CD8-positive, alpha-beta memory T cell (primary cell): Measurements from ENCODE around the gene SFRP4. TPM values are rescaled to one million over a fixed set of nuclear protein-coding genes. Genes with fewer than 3 reads are reported as not detected.

Source experiments
- CTCF ChIA-PET: fragments of 350-600 bp; sonication (Branson Sonifier 250); formaldehyde crosslinking; loops from one replicate; lab custom pipeline; 2021; ENCODE audit warnings: antibody characterized with exemption; lab: Charles Lee
- POLR2A ChIA-PET: fragments of 350-600 bp; sonication (Branson Sonifier 250); formaldehyde crosslinking; loops from one replicate; lab custom pipeline; 2021; ENCODE audit warnings: antibody characterized with exemption; lab: Charles Lee
- DNase-seq, 5 donors: peaks; one replicate each; pipeline versions ENCODE4 v3.0.0 to v3.0.0-alpha.2; 2020 to 2022; ENCODE audit warnings: mixed read lengths in 1 of 5
- H3K27ac ChIP-seq: one replicate; pipeline ENCODE4 v1.7.0; 2013; ENCODE audit warnings: low read depth, mild to moderate bottlenecking, low read length, moderate library complexity
- H3K27me3 ChIP-seq: 2 replicates; pipeline ENCODE4 v1.7.0; 2013; ENCODE audit warnings: low read length, mild to moderate bottlenecking; ENCODE audit not compliant: insufficient read depth, poor library complexity, severe bottlenecking
- H3K36me3 ChIP-seq: 2 replicates; pipeline ENCODE4 v1.7.0; 2013; ENCODE audit warnings: mild to moderate bottlenecking, low read length, moderate library complexity; ENCODE audit not compliant: insufficient read depth
- H3K4me1 ChIP-seq: 2 replicates; pipeline ENCODE4 v1.7.0; 2013; ENCODE audit warnings: mild to moderate bottlenecking, low read length, moderate library complexity; ENCODE audit not compliant: insufficient read depth
- H3K4me3 ChIP-seq: 2 replicates; pipeline ENCODE4 v1.7.0; 2013; ENCODE audit warnings: mild to moderate bottlenecking, low read length
- H3K9me3 ChIP-seq: 2 replicates; pipeline ENCODE4 v1.7.0; 2013; ENCODE audit warnings: mild to moderate bottlenecking, low read length
- H3K27ac Mint-ChIP-seq, 8 donors: one replicate each; pipeline ENCODE4 v1.8.0; 2020 to 2021; ENCODE audit warnings: mixed read lengths in 8 of 8, mild to moderate bottlenecking in 6 of 8, inconsistent platforms in 3 of 8, moderate library complexity in 3 of 8
- H3K27me3 Mint-ChIP-seq, 2 donors: one replicate each; pipeline ENCODE4 v1.8.0; 2020 to 2021; ENCODE audit warnings: mixed read lengths in 2 of 2, mild to moderate bottlenecking in 1 of 2, moderate library complexity in 1 of 2
- H3K36me3 Mint-ChIP-seq, 3 donors: one replicate each; pipeline ENCODE4 v1.8.0; 2020 to 2021; ENCODE audit warnings: mixed read lengths in 3 of 3, inconsistent platforms in 1 of 3, mild to moderate bottlenecking in 1 of 3
- H3K4me1 Mint-ChIP-seq, 3 donors: one replicate each; pipeline ENCODE4 v1.8.0; 2020 to 2021; ENCODE audit warnings: mixed read lengths in 3 of 3, inconsistent platforms in 1 of 3, mild to moderate bottlenecking in 1 of 3
- H3K4me3 Mint-ChIP-seq, 7 donors: one replicate each; pipeline ENCODE4 v1.8.0; 2020 to 2021; ENCODE audit warnings: mixed read lengths in 7 of 7, mild to moderate bottlenecking in 6 of 7, moderate library complexity in 4 of 7, inconsistent platforms in 2 of 7
- H3K9me3 Mint-ChIP-seq, 5 donors: one replicate each; pipeline ENCODE4 v1.8.0; 2020 to 2022; ENCODE audit warnings: mixed read lengths in 5 of 5, mild to moderate bottlenecking in 3 of 5, moderate library complexity in 2 of 5, inconsistent platforms in 1 of 5
- polyA plus RNA-seq: library from polyadenylated mRNA; unstranded; fragments of 300-500 nt; fragmentation: Illumina TruSeq; gene quantifications from one replicate; pipeline ENCODE4 v1.2.3, GENCODE V29; 2021
- total RNA-seq, 2 experiments: library from RNA; stranded (reverse); gene quantifications; one replicate each; pipeline ENCODE4 v1.2.3, GENCODE V29; 2021

Gene SFRP4
- total and polyA plus RNA-seq, 3 experiments from 2014 or later, result not detected

- H3K27me3 ChIP-seq, result no peaks in the 10 kb centered on the region
- H3K4me3 Mint-ChIP-seq, result no peak overlapping the region
- peaks cover 0 to 9% (median 0%) of the 10 kb centered on the region in 5 donors for H3K9me3 Mint-ChIP-seq
- H3K9me3 ChIP-seq, result no peaks in the 10 kb centered on the region
- no peaks in the 10 kb centered on the region for H3K36me3 ChIP-seq
- H3K36me3 Mint-ChIP-seq, result no peaks in the 10 kb centered on the region
- no peaks in the 10 kb centered on the region for H3K4me1 ChIP-seq
- no peak overlapping the region for H3K27ac ChIP-seq
- peaks cover 1 to 12% of the 10 kb centered on the region in 2 donors for H3K27me3 Mint-ChIP-seq
- H3K4me1 Mint-ChIP-seq, result no peaks in the 10 kb centered on the region
- H3K4me3 ChIP-seq, result no peak overlapping the region
- H3K27ac Mint-ChIP-seq, result peak overlapping the region in 1 of 8 donors; percentile 13
- no peak for DNase-seq
- ChIA-PET POLR2A (no interaction called here), CTCF (no interaction called here)
These were observed 13.8 kb upstream of the SFRP4 start for GRCh38 chr7:37930226-37930948.

DNA sequence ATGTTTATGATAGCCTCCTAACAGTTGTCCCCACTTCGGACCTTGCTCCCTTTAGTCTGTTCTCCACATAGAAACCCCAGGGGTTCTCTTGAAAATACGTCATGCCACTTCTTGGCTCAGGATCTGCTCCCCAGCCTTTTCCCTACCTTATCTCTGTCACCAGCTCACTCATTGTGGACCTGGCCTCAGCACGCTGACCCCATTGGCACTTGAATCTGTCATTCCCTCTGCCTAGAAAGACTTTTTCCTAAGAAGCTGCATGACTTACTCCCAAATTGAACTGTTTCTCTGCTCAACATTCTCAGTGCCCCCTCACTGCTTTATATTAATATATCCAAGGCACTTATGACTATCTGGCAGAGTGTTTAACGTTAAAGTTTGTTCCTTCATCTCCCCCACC lies 12.3 kb upstream of the SFRP4 start:
- no peak overlapping the region for H3K4me3 Mint-ChIP-seq
- DNase-seq, result no peak
- CTCF ChIA-PET, result no interaction called here
- no peaks in the 10 kb centered on the region for H3K36me3 Mint-ChIP-seq
- peaks cover 0 to 9% (median 3%) of the 10 kb centered on the region in 5 donors for H3K9me3 Mint-ChIP-seq
- H3K27ac Mint-ChIP-seq, result no peak overlapping the region
- H3K4me1 ChIP-seq, result no peaks in the 10 kb centered on the region
- peaks cover 4 to 22% of the 10 kb centered on the region in 2 donors for H3K27me3 Mint-ChIP-seq
- no peak overlapping the region for H3K27ac ChIP-seq
- no peaks in the 10 kb centered on the region for H3K9me3 ChIP-seq
- POLR2A ChIA-PET, result no interaction called here
- no peaks in the 10 kb centered on the region for H3K36me3 ChIP-seq
- no peak overlapping the region for H3K4me3 ChIP-seq
- no peaks in the 10 kb centered on the region for H3K4me1 Mint-ChIP-seq
- no peaks in the 10 kb centered on the region for H3K27me3 ChIP-seq

DNA sequence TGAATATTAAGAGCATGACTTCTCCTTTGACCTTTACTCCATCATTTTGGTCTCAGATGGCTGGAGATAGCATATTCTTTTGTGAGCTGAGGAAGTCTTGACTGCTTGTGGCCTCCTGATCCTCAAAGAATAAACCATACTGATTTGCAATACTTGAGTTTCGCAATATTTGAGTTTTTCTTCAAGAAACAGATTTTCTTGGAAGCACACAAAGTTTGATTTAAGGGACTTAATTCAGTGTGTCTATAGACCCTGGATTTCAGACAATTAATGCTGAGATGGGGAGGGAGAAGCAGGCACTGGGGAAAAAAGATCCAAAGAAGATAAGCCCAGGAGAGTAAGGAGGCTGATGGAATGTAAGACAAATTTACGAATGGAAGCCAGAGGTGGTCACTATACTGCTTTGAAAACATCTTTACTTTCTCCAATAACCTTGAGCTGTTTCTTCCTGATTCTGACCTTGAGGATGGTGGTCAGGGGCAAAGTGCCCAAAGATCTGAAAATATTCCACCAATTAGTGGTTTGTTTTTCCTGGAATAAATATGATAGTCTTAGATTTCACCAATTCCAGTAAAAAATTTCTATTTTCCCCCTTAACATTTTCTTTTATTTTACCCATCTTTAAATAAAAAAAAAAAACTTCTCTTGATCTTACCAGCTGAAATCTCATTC lies 11.3 kb upstream of the SFRP4 start:
- Mint-ChIP-seq H3K27ac (no peak overlapping the region), H3K9me3 (peaks cover 2 to 9% (median 6%) of the 10 kb centered on the region in 5 donors), H3K27me3 (peaks cover 9 to 32% of the 10 kb centered on the region in 2 donors), H3K36me3 (no peaks in the 10 kb centered on the region), H3K4me3 (no peak overlapping the region), H3K4me1 (no peaks in the 10 kb centered on the region)
- H3K4me1 ChIP-seq, result no peaks in the 10 kb centered on the region
- ChIA-PET CTCF (no interaction called here), POLR2A (no interaction called here)
- H3K9me3 ChIP-seq, result no peaks in the 10 kb centered on the region
- no peaks in the 10 kb centered on the region for H3K36me3 ChIP-seq
- H3K27ac ChIP-seq, result no peak overlapping the region
- no peaks in the 10 kb centered on the region for H3K27me3 ChIP-seq
- H3K4me3 ChIP-seq, result no peak overlapping the region
- no peak for DNase-seq

DNA sequence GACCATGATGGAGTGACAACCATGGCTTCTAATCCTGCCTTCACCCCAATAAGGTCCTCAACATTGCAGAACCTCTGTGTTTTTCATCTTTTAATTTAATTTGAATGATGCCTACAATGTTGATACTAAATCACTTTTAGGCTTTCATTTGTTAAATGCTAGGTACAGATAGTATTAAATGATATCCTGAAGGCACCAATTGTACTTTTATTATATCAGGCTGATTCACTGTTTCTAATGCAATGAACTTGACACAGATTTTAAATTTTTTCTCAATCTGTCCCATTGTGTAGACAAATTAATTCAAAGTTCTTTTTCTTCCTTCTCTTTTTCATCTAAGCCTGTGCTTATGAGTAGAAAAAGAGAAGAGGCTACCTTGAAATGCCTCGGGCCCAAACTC lies 9.0 kb upstream of the SFRP4 start:
- no peak for DNase-seq
- no peaks in the 10 kb centered on the region for H3K9me3 ChIP-seq
- Mint-ChIP-seq H3K36me3 (no peaks in the 10 kb centered on the region), H3K4me1 (peaks cover 0 to 8% (median 5%) of the 10 kb centered on the region in 3 donors), H3K9me3 (peaks cover 2 to 9% (median 6%) of the 10 kb centered on the region in 5 donors), H3K27me3 (peaks cover 8 to 44% of the 10 kb centered on the region in 2 donors), H3K27ac (no peak overlapping the region), H3K4me3 (no peak overlapping the region)
- H3K27me3 ChIP-seq, result no peaks in the 10 kb centered on the region
- CTCF ChIA-PET, result no interaction called here
- no peaks in the 10 kb centered on the region for H3K36me3 ChIP-seq
- no peak overlapping the region for H3K27ac ChIP-seq
- POLR2A ChIA-PET, result no interaction called here
- no peak overlapping the region for H3K4me3 ChIP-seq
- no peaks in the 10 kb centered on the region for H3K4me1 ChIP-seq

DNA sequence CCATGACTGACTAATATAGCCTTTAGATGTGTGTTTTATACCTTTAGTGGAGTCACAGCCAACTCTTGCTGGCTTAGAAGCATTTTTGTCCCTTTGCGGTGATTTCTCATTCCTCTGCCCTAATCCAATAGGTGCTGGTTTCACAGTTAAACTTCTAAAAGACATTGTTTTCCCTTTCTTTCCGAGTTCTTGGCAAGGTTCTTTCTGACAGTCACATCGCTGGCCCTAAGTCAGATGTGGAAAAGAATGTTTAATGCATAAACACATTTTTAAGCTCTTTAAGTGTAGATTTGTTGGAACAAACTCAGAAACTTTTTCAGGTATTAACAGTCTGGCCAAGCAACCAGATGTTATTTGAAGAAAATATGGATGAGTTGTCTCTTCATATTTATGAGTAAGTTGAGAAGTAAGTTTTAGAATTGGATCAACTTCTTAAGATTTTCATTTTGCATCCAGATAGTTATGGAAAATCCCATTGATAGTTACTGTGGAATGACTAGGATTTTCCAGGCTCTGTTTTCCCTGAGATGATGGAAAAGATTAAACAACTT lies 7.9 kb upstream of the SFRP4 start:
- Histone ChIP-seq H3K36me3 (no peaks in the 10 kb centered on the region), H3K4me1 (no peaks in the 10 kb centered on the region), H3K4me3 (no peak overlapping the region), H3K27ac (no peak overlapping the region), H3K27me3 (no peaks in the 10 kb centered on the region), H3K9me3 (no peaks in the 10 kb centered on the region)
- Mint-ChIP-seq H3K4me3 (no peak overlapping the region), H3K27me3 (peaks cover 18 to 55% of the 10 kb centered on the region in 2 donors), H3K9me3 (peaks cover 2 to 9% (median 6%) of the 10 kb centered on the region in 5 donors), H3K27ac (no peak overlapping the region), H3K4me1 (peaks cover 7 to 14% (median 10%) of the 10 kb centered on the region in 3 donors), H3K36me3 (no peaks in the 10 kb centered on the region)
- ChIA-PET POLR2A (no interaction called here), CTCF (no interaction called here)
- DNase-seq, result no peak

GRCh38 chr7:37923996-37924395 lies 7.4 kb upstream of the SFRP4 start:
- H3K4me3 Mint-ChIP-seq, result no peak overlapping the region
- H3K27me3 ChIP-seq, result no peaks in the 10 kb centered on the region
- no peak overlapping the region for H3K27ac ChIP-seq
- peaks cover 7 to 14% (median 10%) of the 10 kb centered on the region in 3 donors for H3K4me1 Mint-ChIP-seq
- DNase-seq, result no peak
- no peaks in the 10 kb centered on the region for H3K36me3 Mint-ChIP-seq
- no peak overlapping the region for H3K27ac Mint-ChIP-seq
- CTCF ChIA-PET, result no interaction called here
- H3K36me3 ChIP-seq, result no peaks in the 10 kb centered on the region
- H3K9me3 ChIP-seq, result no peaks in the 10 kb centered on the region
- H3K4me1 ChIP-seq, result no peaks in the 10 kb centered on the region
- POLR2A ChIA-PET, result no interaction called here
- peaks cover 2 to 9% (median 6%) of the 10 kb centered on the region in 5 donors for H3K9me3 Mint-ChIP-seq
- peaks cover 22 to 61% of the 10 kb centered on the region in 2 donors for H3K27me3 Mint-ChIP-seq
- no peak overlapping the region for H3K4me3 ChIP-seq

GRCh38 chr7:37921876-37922275 lies 5.3 kb upstream of the SFRP4 start:
- H3K4me1 Mint-ChIP-seq, result peaks cover 15 to 23% (median 17%) of the 10 kb centered on the region in 3 donors
- Histone ChIP-seq H3K27ac (no peak overlapping the region), H3K36me3 (no peaks in the 10 kb centered on the region), H3K27me3 (peaks cover 2% of the 10 kb centered on the region), H3K9me3 (no peaks in the 10 kb centered on the region), H3K4me1 (no peaks in the 10 kb centered on the region), H3K4me3 (no peak overlapping the region)
- ChIA-PET POLR2A (no interaction called here), CTCF (no interaction called here)
- no peak for DNase-seq
- H3K27ac Mint-ChIP-seq, result no peak overlapping the region
- H3K4me3 Mint-ChIP-seq, result peak overlapping the region in 3 of 7 donors; percentile 1 to 17 (median 2)
- peaks cover 2 to 9% (median 6%) of the 10 kb centered on the region in 5 donors for H3K9me3 Mint-ChIP-seq
- no peaks in the 10 kb centered on the region for H3K36me3 Mint-ChIP-seq
- peaks cover 35 to 81% of the 10 kb centered on the region in 2 donors for H3K27me3 Mint-ChIP-seq
